HG03571 (cell line): ENCODE measurements around the gene NAP1L4.
"Not testable (repeated sequence)": the region's sequence is repeated elsewhere in the genome, so short reads cannot be mapped to it uniquely, and the experiment has no call there.

Source experiments
- ATAC-seq: cut with Tn5 transposase; IDR thresholded peaks from one replicate; pipeline ENCODE4 v1.9.1; 2021; ENCODE audit not compliant: unreplicated experiment

NAP1L4 gene

DNA sequence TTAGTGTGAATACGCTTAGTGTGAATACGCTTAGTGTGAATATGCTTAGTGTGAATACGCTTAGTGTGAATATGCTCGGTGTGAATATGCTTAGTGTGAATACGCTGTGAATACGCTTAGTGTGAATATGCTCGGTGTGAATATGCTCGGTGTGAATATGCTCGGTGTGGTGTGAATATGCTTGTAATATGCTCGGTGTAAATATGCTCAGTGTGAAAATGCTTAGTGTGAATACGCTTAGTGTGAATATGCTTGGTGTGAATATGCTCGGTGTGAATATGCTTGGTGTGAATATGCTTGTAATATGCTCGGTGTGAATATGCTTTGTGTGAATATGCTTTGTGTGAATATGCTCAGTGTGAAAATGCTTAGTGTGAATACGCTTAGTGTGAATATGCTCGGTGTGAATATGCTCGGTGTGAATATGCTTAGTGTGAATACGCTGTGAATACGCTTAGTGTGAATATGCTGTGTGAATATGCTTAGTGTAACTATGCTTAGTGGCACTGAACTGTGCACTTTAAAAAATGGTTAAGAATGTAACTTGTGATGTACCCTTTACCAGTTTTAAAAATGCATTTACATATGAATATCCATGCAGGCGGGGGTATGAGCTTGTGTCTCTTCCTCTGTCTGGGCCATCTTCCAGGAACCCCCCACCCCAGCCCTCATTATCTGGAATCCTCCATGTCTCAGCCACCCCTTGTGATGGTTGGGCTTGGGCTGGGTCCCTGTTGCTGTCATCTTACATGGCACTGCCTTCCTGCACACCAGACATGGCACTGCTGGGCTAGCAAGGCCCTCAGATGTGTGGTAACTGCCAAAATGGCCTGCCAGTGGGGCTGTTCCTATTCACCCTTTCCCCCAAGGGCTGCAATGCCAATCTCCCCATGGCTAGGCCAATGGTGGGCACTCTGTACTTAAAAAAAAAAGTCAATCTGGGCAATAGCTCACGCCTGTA is 53.4 kb downstream of the NAP1L4 start:
- ATAC-seq = not testable (repeated sequence)

DNA sequence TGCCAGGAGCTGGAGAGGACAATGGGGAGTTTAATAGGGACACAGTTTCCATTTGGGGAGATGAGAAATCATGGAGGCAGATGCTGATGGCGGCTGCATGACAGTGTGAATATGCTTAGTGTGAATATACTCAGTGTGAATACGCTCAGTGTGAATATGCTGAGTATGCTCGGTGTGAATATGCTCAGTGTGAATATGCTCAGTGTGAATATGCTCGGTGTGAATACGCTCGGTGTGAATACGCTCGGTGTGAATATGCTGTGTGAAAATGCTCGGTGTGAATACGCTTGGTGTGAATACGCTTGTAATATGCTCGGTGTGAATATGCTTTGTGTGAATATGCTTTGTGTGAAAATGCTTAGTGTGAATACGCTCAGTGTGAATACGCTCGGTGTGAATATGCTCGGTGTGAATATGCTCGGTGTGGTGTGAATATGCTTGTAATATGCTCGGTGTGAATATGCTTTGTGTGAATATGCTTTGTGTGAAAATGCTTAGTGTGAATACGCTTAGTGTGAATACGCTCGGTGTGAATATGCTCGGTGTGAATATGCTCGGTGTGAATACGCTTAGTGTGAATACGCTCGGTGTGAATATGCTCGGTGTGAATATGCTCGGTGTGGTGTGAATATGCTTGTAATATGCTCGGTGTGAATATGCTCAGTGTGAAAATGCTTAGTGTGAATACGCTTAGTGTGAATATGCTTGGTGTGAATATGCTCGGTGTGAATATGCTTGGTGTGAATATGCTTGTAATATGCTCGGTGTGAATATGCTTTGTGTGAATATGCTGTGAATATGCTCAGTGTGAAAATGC is 54.3 kb downstream of the NAP1L4 start:
- ATAC-seq = not testable (repeated sequence)

DNA sequence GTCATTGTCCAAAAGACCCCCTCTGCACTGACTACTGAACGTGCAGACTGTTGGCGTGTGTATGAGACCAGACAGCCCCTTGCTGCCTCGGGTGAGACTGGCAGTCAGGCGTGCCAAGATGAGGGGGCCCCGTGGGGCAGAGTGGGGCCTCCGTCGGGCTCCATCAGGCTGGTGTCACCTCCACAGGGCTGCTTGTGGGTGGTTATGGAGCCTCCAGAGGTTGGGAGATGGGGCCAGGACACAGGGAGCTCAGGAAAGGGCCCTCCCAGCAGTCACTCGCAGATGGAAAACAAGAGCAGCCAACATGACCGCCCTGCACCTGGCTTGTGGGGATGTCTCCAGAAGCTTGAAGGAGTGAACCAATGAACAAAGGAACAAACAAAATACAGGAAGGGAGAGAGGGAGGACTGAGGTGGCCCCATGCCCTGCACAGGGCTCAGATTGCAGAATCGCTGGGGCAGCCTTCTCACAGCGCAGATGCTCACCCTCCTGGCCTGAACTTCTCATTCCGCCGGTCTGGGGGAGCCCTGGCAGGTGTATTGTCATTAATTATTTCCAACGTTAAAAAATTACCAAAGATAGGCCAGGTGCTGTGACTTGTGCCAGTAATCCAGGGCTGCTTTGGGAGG is 57.4 kb downstream of the NAP1L4 start:
- ATAC-seq = no peak

DNA sequence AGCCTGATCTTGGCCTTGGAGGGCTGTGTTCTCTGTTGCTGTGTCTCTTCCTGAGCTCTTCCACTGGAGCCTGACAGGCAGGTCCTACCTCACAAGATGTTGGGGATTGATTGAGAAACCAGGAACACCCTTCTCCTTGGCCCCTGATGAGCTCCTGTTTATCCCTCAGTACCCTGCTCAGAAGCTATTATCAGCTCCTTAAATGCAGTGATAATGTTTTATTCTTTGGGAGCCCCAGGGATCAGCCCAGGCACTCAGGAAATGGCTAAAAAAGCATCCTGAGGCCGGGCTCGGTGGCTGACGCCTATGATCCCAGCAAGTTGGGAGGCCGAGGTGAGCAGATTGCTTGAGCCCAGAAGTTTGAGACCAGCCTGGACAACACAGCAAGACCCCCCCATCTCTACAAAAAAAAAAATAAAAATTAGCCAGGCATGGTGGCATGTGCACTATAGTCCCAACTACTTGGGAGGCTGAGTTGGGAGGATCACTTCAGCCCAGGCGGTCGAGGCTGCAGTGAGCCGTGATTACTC is 58.0 kb downstream of the NAP1L4 start:
- no peak for ATAC-seq

DNA sequence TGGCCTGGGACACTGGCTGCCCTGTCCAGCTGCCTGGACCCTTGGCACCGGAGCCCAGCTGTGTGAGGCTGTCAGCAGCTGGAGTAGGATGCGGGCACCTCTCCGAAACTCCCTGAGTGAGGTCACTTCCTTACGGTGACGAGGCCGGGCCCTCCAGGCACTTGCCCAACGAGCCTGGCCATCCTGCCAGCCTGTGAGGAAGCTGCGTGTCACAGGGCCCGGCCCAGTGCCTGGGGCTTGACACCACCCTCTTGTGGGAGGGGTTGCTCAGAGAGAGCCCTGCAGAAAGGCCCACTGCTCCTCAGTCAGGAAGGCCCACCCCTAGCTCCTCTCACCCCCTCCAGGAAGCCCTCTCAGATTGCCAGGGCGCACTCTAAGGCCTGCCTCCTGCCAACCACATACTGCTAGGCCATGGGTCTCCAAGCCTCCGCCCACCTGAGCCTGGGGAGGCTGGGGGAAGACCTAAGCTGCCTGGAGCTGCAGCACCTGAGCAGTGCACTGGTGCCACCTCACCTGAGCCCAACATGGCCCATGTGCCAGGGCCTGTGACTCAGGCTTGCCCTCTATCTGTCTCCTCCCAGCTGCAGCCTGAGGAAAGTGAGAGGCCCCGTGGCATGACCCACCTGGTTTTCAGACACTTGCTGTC is 58.6 kb downstream of the NAP1L4 start:
- no peak for ATAC-seq

DNA sequence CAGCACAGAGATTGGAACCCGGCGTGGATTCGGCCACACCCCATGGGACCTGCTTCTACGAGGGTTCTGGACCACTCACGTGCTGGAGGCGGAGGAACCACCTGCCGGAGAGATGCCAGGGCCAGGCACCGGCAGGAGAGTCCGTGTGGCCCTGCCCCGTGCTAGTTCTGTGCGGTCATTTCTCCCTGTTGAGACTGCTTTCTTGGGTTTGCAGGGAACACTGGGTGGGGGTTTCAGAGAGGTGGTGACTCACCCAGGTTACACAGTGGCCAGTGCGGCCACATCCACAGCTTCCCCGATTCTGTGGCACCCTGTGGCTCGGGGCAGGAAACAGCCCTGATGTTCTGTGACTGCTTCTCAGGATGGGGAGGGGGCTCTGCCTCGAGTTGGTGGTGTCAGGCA is 59.3 kb downstream of the NAP1L4 start:
- ATAC-seq = no peak

DNA sequence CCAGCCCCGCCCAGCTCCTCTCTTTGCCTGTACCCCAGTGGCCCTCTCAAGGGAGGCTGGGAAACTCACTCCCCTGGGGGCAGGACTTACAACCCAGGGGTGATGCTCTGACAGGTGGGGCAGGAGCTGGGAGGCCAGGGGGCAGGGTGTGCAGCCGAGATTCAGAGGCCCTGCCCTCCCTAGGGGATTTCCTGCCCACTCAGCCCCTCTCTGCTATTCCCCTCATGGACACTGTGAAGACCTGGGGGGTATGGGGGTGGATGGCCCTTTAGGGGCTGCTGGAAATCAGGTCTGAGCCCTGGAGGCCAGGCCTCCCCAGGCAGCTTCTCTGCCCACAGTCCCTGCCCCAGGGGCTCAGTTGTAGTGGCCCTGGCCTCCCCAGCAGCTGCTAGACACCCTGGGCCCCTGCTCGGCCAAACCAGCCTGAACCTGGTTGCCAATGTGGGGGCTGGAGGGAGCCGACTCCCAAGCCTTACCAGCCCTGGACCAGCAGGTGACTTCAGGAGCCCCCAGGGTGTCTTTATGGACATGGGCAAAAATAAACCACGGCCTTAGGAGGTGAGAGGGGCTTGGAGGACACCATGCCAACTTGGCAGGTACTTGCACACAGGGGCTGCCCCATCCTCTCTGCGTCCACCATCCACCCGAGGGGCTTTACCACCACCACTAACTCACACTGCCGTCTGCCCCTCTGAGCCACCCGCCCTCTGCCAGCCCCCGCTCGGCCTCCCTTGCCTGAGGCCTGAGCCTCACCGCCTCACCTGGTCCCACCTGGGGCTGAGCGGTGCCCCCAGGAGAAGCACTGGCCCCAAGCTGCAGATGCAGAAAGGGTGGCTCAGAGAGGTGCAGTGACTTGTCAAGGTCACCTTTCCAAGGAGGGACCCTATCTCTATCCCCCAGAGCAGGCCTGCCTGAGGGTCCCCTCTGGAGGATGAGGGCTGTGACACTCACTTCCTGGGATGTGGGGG is 60.1 kb downstream of the NAP1L4 start:
- ATAC-seq = no peak

DNA sequence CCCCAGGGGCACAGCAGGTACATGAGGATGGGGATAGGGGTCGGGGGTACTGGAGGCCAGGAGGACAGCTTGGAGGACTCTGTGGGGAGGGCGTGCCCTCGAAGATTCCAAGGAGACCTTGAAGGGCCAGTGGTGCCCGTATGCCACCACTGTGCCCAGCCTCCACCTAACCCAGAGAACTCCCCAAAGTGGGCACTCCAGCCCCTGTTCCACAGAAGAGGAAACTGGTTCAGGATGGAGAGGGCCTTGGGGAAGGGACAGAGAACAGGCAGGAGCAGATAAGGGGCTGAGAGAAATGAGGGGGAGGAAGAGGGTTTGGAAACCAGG is 60.7 kb downstream of the NAP1L4 start:
- no peak for ATAC-seq

DNA sequence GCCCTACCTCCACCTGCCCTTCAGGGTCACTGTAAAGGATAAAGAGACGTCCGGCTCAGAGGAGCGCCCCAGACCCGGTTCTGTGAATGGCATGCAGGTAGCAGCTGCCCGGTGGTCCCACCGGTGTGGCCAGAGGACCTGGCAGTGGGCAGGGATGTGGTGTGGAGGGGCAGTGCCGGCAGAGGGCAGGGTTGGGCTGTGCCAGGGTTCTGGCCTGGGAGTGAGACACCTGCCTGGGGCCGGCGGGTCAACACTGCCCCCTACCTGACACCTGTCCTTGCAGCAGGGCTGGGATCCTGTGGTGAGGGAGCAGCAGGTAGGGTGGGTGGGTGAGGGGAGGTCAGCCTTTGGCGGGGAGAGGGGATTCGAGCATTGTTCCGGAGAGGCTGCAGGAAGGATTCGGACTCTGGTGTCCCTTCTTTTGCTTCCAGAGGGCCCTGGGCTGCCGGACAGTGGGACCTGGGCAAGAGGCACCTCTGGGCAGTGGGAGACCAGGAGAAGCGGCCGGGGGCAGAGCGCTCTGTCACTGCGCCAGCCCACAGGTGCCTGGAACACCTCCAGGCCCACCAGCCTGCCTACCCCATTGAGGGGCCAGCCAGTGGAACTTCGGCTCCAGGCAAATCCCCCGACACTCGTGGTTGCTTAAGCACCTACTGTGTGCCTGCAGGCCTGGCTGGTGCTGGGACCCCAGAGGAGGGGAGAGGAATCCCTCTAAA is 61.3 kb downstream of the NAP1L4 start:
- no peak for ATAC-seq

DNA sequence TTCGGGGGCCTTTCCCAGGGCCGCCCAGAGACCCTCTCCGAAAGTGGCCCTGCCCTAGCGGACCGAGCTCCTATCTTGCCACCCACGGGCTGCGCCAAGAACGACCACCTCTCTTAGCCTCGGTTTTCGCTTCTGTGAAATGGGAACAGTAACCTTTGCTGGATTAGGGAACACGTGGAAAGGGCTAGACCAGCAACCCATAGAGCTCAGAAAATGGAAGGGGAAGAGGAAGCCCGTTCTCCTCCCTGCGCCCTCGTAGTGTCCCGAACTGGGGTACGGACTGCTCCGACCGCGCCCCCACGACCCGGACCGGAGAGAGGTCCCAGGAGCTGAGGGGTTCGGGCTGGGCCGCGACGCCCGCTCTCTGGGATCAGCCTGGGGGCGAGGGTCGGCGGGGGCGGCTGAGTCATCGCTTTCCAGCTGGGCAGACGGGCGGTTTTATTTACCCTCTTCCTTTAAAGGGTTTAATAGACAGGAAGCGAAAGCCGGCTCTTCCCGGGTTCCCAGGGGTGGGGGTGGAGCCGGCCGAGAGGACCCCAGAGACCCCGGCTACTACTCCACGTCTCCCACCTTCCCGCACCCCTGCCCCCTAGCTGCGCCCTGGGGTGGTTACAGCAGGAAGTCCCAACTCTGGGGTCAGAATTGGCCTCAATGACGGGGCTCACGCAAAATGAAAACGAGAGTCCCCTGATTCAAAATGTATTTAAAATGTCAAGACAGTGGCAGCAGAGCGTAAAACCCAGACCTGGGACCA is 62.0 kb downstream of the NAP1L4 start:
- ATAC-seq = no peak

DNA sequence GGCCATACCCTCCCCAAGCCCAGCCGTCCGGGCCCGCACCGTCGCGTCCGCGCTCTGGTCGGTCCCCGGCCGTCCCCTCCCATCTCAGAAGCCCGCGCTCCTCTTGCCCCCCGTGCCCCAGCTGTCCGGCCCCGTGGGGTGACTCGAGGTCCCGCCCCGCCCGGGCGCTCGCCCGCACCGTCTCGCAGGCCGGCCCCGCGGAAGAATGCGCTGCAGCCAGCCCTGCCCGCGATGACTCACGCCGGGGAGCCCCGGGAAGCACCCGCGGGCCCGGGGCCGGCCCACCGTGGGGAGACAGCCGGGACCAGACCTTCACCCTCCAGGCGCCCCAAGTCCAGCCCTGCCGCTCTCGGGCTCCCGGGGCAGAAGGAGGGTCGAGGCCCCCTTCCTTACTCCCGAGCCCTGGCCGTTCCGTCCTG is 62.6 kb downstream of the NAP1L4 start:
- no peak for ATAC-seq

DNA sequence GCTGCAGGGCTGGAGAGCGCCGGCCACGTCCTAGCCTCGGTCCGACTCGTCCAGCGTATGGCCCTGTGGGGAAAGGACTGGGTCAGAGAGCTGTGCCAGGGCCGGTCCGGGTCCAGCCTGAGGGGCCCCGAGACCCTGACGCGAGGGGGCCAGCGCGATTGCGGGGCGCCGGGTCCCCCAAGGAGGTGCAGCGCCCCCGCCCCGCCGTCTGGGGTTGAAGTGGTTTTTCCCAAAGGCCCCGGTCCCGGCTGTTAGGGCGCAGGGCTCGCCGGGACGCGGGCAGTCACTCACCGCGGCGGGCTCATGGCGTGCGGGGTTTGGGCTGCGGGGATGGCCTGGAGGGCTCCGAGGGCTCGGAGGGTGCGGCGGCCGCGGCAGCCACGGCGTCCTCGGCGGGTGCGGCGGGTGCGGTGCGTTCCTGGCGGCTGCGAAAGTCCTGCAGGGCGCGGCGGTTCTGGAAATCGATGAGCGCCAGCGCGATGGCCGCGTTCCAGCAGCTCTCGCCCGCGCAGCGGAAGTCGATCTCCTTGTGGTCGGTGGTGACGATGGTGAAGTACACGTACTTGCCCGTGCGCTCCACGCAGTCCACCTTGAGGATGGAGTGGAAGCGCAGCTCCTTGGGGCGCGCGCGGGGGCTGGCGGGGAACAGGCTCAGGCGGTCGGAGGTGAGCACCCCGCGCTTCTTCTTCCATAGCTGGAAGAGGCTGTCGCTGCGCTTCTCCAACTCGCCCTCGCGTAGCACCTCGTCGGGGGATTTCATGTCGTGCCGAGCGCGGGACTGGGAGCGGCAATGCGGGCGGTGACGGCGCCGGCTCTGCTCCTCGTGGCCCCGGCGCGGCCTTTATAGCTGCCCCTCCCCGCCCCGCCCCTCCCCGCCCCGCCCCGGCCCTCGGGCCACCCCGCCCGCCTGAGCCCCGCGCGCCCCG is 63.3 kb downstream of the NAP1L4 start, which contains the start of gene PHLDA2:
TSS of gene PHLDA2 (minus strand) at position 816 of the 926 bp plus-strand sequence. CDS start at position 760, 56 bp downstream.
- ATAC-seq = no peak

DNA sequence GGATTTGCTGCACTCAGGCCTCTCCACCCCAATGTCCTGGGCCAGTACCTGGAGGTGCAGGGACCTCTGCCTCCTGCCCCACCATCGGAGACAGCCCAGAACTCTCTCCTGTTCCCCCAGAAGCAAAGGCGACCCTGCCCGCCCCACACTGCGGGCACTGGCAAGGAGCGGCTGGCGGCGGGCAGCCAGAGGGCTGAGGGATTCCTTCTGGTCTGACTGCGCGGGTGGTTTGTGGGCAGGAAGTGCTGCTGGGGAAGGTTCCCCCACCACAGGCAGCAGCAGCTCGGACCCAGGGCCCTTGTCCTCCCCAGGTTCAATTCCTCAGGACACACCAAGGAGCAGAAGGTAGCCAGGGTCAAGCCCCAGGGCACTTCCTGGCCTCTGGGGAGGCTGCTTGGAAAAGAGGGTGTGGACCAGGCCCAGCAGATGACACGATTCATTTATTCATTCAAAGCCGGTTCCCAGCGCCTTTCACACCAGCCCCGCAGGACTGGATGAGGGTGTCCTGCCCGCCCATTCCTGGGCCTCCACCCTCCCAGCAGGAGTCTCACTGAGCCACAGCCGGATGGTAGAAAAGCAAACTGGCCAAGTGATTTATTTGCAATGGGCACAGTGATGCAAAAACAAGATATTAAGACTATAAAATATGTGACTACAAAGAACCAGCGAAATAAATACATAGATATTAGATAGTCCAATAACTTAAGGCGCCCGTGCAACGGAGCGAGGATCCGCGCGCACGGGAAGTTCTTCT is 64.1 kb downstream of the NAP1L4 start:
- ATAC-seq = no peak

DNA sequence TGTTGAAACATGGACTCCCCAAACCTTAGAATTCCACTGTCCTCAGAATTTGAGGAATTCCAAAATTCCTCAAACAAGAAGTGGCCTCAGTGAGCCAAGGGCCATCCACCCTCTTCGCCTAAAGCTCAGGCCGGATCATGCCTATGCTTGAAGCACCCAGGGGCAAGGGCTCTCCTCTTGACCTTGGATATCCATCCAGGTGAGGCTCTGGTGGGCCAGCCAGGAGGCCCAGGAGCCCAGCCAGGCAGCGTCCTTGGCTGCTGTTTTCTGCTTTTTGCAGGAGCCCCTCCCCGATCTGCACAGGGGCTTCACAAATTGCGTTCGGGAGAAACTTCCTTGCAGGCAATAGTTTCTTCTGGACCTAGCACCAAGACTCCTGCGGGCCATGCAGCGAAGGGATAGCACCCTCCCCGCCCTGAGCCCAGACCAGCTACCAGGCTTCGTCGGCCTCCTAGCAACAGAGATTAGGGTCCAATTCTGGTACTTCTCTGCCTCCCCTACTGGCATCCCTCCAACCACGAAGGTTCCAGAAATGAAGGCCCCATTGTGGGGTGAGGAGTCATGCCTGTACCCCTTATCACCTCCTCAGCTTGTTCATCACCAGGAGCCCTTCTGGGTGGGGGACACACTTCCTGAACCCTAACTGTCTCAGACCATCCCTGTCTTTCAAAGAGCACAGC is 64.9 kb downstream of the NAP1L4 start:
- ATAC-seq = no peak

DNA sequence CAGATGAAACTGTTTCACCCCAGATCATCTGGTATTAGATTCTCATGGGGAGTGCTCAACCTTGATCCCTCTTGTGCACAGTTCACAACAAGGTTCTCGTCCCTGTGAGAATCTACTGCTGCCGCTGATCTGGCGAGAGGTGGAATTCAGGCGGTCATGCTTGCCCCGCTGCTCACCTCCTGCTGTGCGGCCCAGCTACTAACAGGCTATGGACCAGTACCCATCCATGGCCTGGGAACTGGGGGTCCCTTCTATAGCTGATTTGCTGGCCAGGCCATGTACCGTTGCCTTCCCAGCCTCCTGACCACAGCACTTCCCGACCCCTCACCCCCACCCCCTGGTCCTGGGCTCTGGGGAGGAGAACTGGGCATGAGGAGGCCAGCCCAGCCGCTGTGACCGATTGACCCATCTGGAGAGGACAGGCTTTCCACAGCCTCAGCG is 65.5 kb downstream of the NAP1L4 start:
- no peak for ATAC-seq
